Thyroid gland (tissue), 4 donors: ENCODE measurements around the gene HAO2. TPM values are rescaled to one million over a fixed set of nuclear protein-coding genes. Genes with fewer than 3 reads are reported as not detected.
"Not testable (repeated sequence)": the region's sequence is repeated elsewhere in the genome, so short reads cannot be mapped to it uniquely, and the experiment has no call there.

Source experiments
- DNase-seq, 2 donors: peaks; one replicate each; pipeline ENCODE4 v3.0.0-alpha.2; 2019
- H3K27ac ChIP-seq, 3 donors: fragments of 200-600 bp; sonication (generic); 1 replicate in 2 of 3; 2 replicates in 1 of 3; pipeline ENCODE4 v1.5.1; 2016 to 2019; ENCODE audit warnings: mild to moderate bottlenecking in 1 of 3, moderate library complexity in 1 of 3
- H3K27me3 ChIP-seq: fragments of 200-600 bp; sonication (generic); one replicate; pipeline ENCODE4 v1.5.1; 2019
- H3K36me3 ChIP-seq, 2 donors: fragments of 200-600 bp; sonication (generic); one replicate each; pipeline ENCODE4 v1.5.1; 2016 to 2019
- H3K4me1 ChIP-seq, 2 donors: fragments of 200-600 bp; sonication (generic); one replicate each; pipeline ENCODE4 v1.5.1; 2017 to 2019
- H3K4me3 ChIP-seq, 3 donors: fragments of 200-600 bp; sonication (generic); replicated peaks in 1 of 3; 1 replicate in 2 of 3; 2 replicates in 1 of 3; pipeline ENCODE4 v1.5.1; 2016; ENCODE audit warnings: mild to moderate bottlenecking in 1 of 3
- H3K9me3 ChIP-seq: fragments of 200-600 bp; sonication (generic); one replicate; pipeline ENCODE4 v1.5.1; 2017
- CTCF ChIP-seq, 6 experiments: fragments of 200-600 bp in 3 of 6; fragments of 450-650 bp in 3 of 6; sonication (generic) in 3 of 6; IDR thresholded peaks; one replicate each; pipeline ENCODE4 v1.5.1; 2016 to 2019; ENCODE audit warnings: antibody characterized with exemption in 6 of 6, mild to moderate bottlenecking in 2 of 6, inconsistent platforms in 1 of 6, moderate library complexity in 1 of 6
- POLR2A ChIP-seq, 2 donors: fragments of 450-650 bp; IDR thresholded peaks; one replicate each; pipeline ENCODE4 v1.6.1; 2017; ENCODE audit warnings: antibody characterized with exemption in 2 of 2, mild to moderate bottlenecking in 2 of 2, moderate library complexity in 1 of 2
- WGBS, 2 donors: methylation state at CpG; one replicate each; pipeline ENCODE4 v1.1.5; 2017; 5-methylcytosine and 5-hydroxymethylcytosine counted together
- intact Hi-C: fragments of 100-400 bp; cut with DNase I; formaldehyde crosslinking; loops from one replicate; pipeline ENCODE4 v1.15.1; 2023
- total RNA-seq, 4 donors: library from RNA; depleted of rRNA; stranded (reverse); fragments of >200 nt; gene quantifications; one replicate each; pipeline ENCODE4 v1.2.3, GENCODE V29; 2016

HAO2 gene
- total RNA-seq, 4 donors from 2014 or later = not detected

- 34 to 36% methylated on average over 6 of the region's 6 CpGs for WGBS, 2 donors
- Histone ChIP-seq H3K4me1 (no peaks in the 10 kb centered on the region), H3K36me3 (no peaks in the 10 kb centered on the region), H3K27ac (no peak overlapping the region), H3K27me3 (no peaks in the 10 kb centered on the region), H3K9me3 (no peaks in the 10 kb centered on the region), H3K4me3 (no peak overlapping the region)
- intact Hi-C loops = no loop called here
- DNase-seq = peak in 1 of 2 donors; percentile 21
- TF ChIP-seq POLR2A (IDR thresholded peaks at IDR 0.05) = no peak
- TF ChIP-seq CTCF (IDR thresholded peaks at IDR 0.05) = peak in 1 of 6 experiments; percentile 20
Observed at GRCh38 chr1:119372503-119373086, 4.0 kb downstream of the HAO2 start.

- Histone ChIP-seq H3K36me3 (no peaks in the 10 kb centered on the region), H3K27ac (no peak overlapping the region), H3K4me3 (no peak overlapping the region), H3K9me3 (no peaks in the 10 kb centered on the region), H3K27me3 (no peaks in the 10 kb centered on the region), H3K4me1 (no peaks in the 10 kb centered on the region)
- intact Hi-C loops = no loop called here
- 36 to 46% methylated on average over 2 of the region's 2 CpGs for WGBS, 2 donors
- DNase-seq = no peak
- TF ChIP-seq CTCF (IDR thresholded peaks at IDR 0.05) = no peak
- TF ChIP-seq POLR2A (IDR thresholded peaks at IDR 0.05) = no peak
Observed at GRCh38 chr1:119373465-119373864, 4.9 kb downstream of the HAO2 start.

- Histone ChIP-seq H3K27me3 (no peaks in the 10 kb centered on the region), H3K4me3 (no peak overlapping the region), H3K9me3 (no peaks in the 10 kb centered on the region), H3K27ac (no peak overlapping the region), H3K4me1 (no peaks in the 10 kb centered on the region), H3K36me3 (no peaks in the 10 kb centered on the region)
- no peak for TF ChIP-seq CTCF (IDR thresholded peaks at IDR 0.05)
- no peak for TF ChIP-seq POLR2A (IDR thresholded peaks at IDR 0.05)
- WGBS, 2 donors = 54 to 74% methylated on average over 4 of the region's 4 CpGs
- no peak for DNase-seq
- intact Hi-C loops = no loop called here
Observed at GRCh38 chr1:119374208-119374874, 5.8 kb downstream of the HAO2 start.

- H3K36me3 ChIP-seq = no peaks in the 10 kb centered on the region
- H3K27ac ChIP-seq = no peak overlapping the region
- WGBS, 2 donors = 89 to 92% methylated on average over 1 of the region's 1 CpG
- no peaks in the 10 kb centered on the region for H3K27me3 ChIP-seq
- no peak overlapping the region for H3K4me3 ChIP-seq
- no peaks in the 10 kb centered on the region for H3K4me1 ChIP-seq
- DNase-seq = no peak
- no peak for TF ChIP-seq POLR2A (IDR thresholded peaks at IDR 0.05)
- no peak for TF ChIP-seq CTCF (IDR thresholded peaks at IDR 0.05)
- intact Hi-C loops = no loop called here
- H3K9me3 ChIP-seq = no peaks in the 10 kb centered on the region
Observed at GRCh38 chr1:119375366-119375765, 6.8 kb downstream of the HAO2 start.

- WGBS, 2 donors = 80 to 87% methylated on average over 1 of the region's 1 CpG
- no peak for DNase-seq
- intact Hi-C loops = no loop called here
Observed at GRCh38 chr1:119376594-119376993, 8.0 kb downstream of the HAO2 start.

GRCh38 chr1:119377594-119377993 lies 9.0 kb downstream of the HAO2 start:
- 86 to 94% methylated on average over 2 of the region's 2 CpGs for WGBS, 2 donors
- H3K4me1 ChIP-seq, H3K27ac ChIP-seq, H3K4me3 ChIP-seq, intact Hi-C loops, H3K27me3 ChIP-seq, H3K36me3 ChIP-seq, DNase-seq, H3K9me3 ChIP-seq: not testable (repeated sequence)

More at GRCh38 chr1:119376594-119376993, 8.0 kb downstream of the HAO2 start:
- Histone ChIP-seq H3K27me3 (no peaks in the 10 kb centered on the region), H3K9me3 (no peaks in the 10 kb centered on the region), H3K4me3 (no peak overlapping the region), H3K4me1 (no peaks in the 10 kb centered on the region), H3K36me3 (no peaks in the 10 kb centered on the region), H3K27ac (no peak overlapping the region)
- TF ChIP-seq CTCF (IDR thresholded peaks at IDR 0.05) (no peak), POLR2A (IDR thresholded peaks at IDR 0.05) (no peak)
